T-helper 2 cell treated with Interferon-gamma antibody and Interleukin-4, amounts not matched to agents 100 ng/mL and 5 ng/mL, for 36 hours (primary cell): ENCODE measurements around the gene FAM170B. TPM values are rescaled to one million over a fixed set of nuclear protein-coding genes. Genes with fewer than 3 reads are reported as not detected.

Experiments used
- intact Hi-C: fragments of 100-400 bp; cut with micrococcal nuclease; formaldehyde crosslinking; loops from one replicate; pipeline ENCODE4 v1.15.1; 2023
- total RNA-seq: library from RNA; stranded (reverse); gene quantifications from 2 replicates; pipeline ENCODE4 v1.2.3, GENCODE V29; 2022

FAM170B gene
- total RNA-seq, 1 donor from 2014 or later = 0.18 TPM

- intact Hi-C loops = no loop called here
Observed at GRCh38 chr10:49170632-49171325, 37.0 kb upstream of the FAM170B start.

GRCh38 chr10:49169776-49170175 lies 36.0 kb upstream of the FAM170B start:
- intact Hi-C loops = no loop called here

- intact Hi-C loops = no loop called here
Observed at GRCh38 chr10:49168831-49169500, 35.1 kb upstream of the FAM170B start.

GRCh38 chr10:49168171-49168540 lies 34.3 kb upstream of the FAM170B start:
- intact Hi-C loops = no loop called here

GRCh38 chr10:49167425-49168170 lies 33.8 kb upstream of the FAM170B start:
- intact Hi-C loops = no loop called here

GRCh38 chr10:49166484-49167400 lies 32.9 kb upstream of the FAM170B start:
- intact Hi-C loops = no loop called here

- intact Hi-C loops = no loop called here
Observed at GRCh38 chr10:49165821-49166483, 32.1 kb upstream of the FAM170B start.

GRCh38 chr10:49165259-49165658 lies 31.4 kb upstream of the FAM170B start:
- intact Hi-C loops = no loop called here

- intact Hi-C loops = no loop called here
Observed at GRCh38 chr10:49164559-49165188, 30.9 kb upstream of the FAM170B start.

GRCh38 chr10:49163741-49164140 lies 29.9 kb upstream of the FAM170B start:
- intact Hi-C loops = no loop called here

GRCh38 chr10:49162761-49163310 lies 29.0 kb upstream of the FAM170B start:
- intact Hi-C loops = no loop called here

- intact Hi-C loops = no loop called here
Observed at GRCh38 chr10:49162063-49162462, 28.2 kb upstream of the FAM170B start.

- intact Hi-C loops = no loop called here
Observed at GRCh38 chr10:49161411-49161997, 27.7 kb upstream of the FAM170B start.

- intact Hi-C loops = no loop called here
Observed at GRCh38 chr10:49160814-49161213, 27.0 kb upstream of the FAM170B start.

- intact Hi-C loops = no loop called here
Observed at GRCh38 chr10:49160110-49160509, 26.3 kb upstream of the FAM170B start.

GRCh38 chr10:49158915-49159314 lies 25.1 kb upstream of the FAM170B start:
- intact Hi-C loops = no loop called here

GRCh38 chr10:49158404-49158803 lies 24.6 kb upstream of the FAM170B start:
- intact Hi-C loops = no loop called here

- intact Hi-C loops = no loop called here
Observed at GRCh38 chr10:49157229-49157628, 23.4 kb upstream of the FAM170B start.

GRCh38 chr10:49154641-49155040 lies 20.8 kb upstream of the FAM170B start:
- intact Hi-C loops = no loop called here

GRCh38 chr10:49153971-49154370 lies 20.1 kb upstream of the FAM170B start:
- intact Hi-C loops = no loop called here
